K562 (cell line): ENCODE results near the gene LRP1. TPM values are rescaled to one million over a fixed set of nuclear protein-coding genes. Genes with fewer than 3 reads are reported as not detected.

ENCODE experiments used
- DDX20 ChIP-seq: fragments of 450-650 bp; IDR thresholded peaks from 2 replicates; pipeline ENCODE4 v1.6.1; 2016; ENCODE audit warnings: missing genetic modification characterization, low read depth, mild to moderate bottlenecking, missing compliant biosample characterization, moderate library complexity
- ELF1 ChIP-seq: fragments of 200-800 bp; sonication (Bioruptor generic); IDR thresholded peaks from 2 replicates; pipeline ENCODE4 v1.6.1; 2016; ENCODE audit warnings: missing genetic modification characterization, missing compliant biosample characterization
- GABPB2 ChIP-seq: fragments of 250-450 bp; sonication (Bioruptor Pico); conservative IDR thresholded peaks from 2 replicates; pipeline ENCODE4 v1.5.1; 2021; ENCODE audit warnings: mild to moderate bottlenecking
- HNRNPUL1 ChIP-seq: fragments of 200-400 bp; formaldehyde crosslinking; IDR thresholded peaks from 2 replicates; pipeline ENCODE4 v1.6.1; 2017; ENCODE audit warnings: low read length
- KAT7 ChIP-seq: sonication (generic); formaldehyde crosslinking; IDR thresholded peaks from 2 replicates; pipeline ENCODE4 v1.8.0; 2022; ENCODE audit warnings: missing genetic modification reagents, mild to moderate bottlenecking, borderline replicate concordance
- MAFK ChIP-seq: IDR thresholded peaks from 2 replicates; pipeline ENCODE4 v1.6.1; 2011; ENCODE audit warnings: low read length, improper control_type of control experiment
- MCM2 ChIP-seq: fragments of 450-650 bp; IDR thresholded peaks from 2 replicates; pipeline ENCODE4 v1.6.1; 2017; ENCODE audit warnings: low read depth, mild to moderate bottlenecking
- U2AF1 ChIP-seq: fragments of 200-400 bp; formaldehyde crosslinking; optimal IDR thresholded peaks from 2 replicates; pipeline ENCODE3; 2017; ENCODE audit warnings: mild to moderate bottlenecking, low read depth, low read length, moderate library complexity
- ZBTB17 ChIP-seq: fragments of 450-650 bp; formaldehyde crosslinking; IDR thresholded peaks from 2 replicates; pipeline ENCODE4 v1.4.0; 2020; ENCODE audit warnings: mild to moderate bottlenecking
- ZNF551 ChIP-seq: fragments of 250-450 bp; sonication (Bioruptor Pico); IDR thresholded peaks from 2 replicates; pipeline ENCODE4 v1.5.0; 2021; ENCODE audit warnings: mild to moderate bottlenecking, moderate library complexity
- polyA plus RNA-seq, 8 experiments: library from polyadenylated mRNA; depleted of rRNA in 4 of 8; stranded (reverse) in 5 of 8; unstranded in 3 of 8; fragments of >200 nt; fragmentation: Nextera tagmentation in 2 of 8; fragmentation: Illumina TruSeq in 1 of 8; extraction: Ambion mirVana in 2 of 8; extraction: Trizol in 1 of 8; gene quantifications; 2 replicates each; pipeline versions ENCODE4 v1.2.1 to v1.2.3, GENCODE V29; 2011 to 2014; ENCODE audit warnings: inconsistent platforms in 1 of 8, missing spikeins in 1 of 8
- total RNA-seq, 7 experiments: library from RNA; depleted of rRNA in 6 of 7; stranded (reverse); fragments of >200 nt in 6 of 7; fragmentation: Illumina TruSeq in 2 of 7; extraction: Trizol in 2 of 7; gene quantifications; 2 replicates each; pipeline versions ENCODE4 v1.2.1 to v1.2.3, GENCODE V29; 2011 to 2021; ENCODE audit warnings: low replicate concordance in 1 of 7
- TF ChIP-seq, protein P1 (sequence below): fragments of 450-650 bp; formaldehyde crosslinking; IDR thresholded peaks from 2 replicates; pipeline ENCODE4 v1.4.0; 2022; ENCODE audit warnings: missing genetic modification characterization
- TF ChIP-seq, protein P2 (sequence below): sonication (generic); formaldehyde crosslinking; IDR thresholded peaks from 2 replicates; pipeline ENCODE4 v1.8.0; 2022; ENCODE audit warnings: missing genetic modification reagents, mild to moderate bottlenecking, moderate library complexity, borderline replicate concordance
- TF ChIP-seq, protein P3 (sequence below): fragments of 450-650 bp; IDR thresholded peaks from 2 replicates; pipeline ENCODE4 v1.6.1; 2016; ENCODE audit warnings: antibody characterized with exemption
- TF ChIP-seq, protein P4 (sequence below): fragments of 250-450 bp; sonication (Bioruptor Pico); IDR thresholded peaks from 2 replicates; pipeline ENCODE4 v1.4.0; 2020; ENCODE audit warnings: mild to moderate bottlenecking, moderate library complexity
- TF ChIP-seq, protein P5 (sequence below): fragments of 250-450 bp; sonication (Bioruptor Pico); IDR thresholded peaks from 2 replicates; pipeline ENCODE4 v1.5.0; 2021; ENCODE audit warnings: mild to moderate bottlenecking, borderline replicate concordance
- TF ChIP-seq, protein P6 (sequence below): sonication (generic); IDR thresholded peaks from 2 replicates; pipeline ENCODE4 v1.6.1; 2016

LRP1 gene
- total and polyA plus RNA-seq, 9 of the 15 experiments (the other 6 are each of a cell fraction or from before 2014, with no cell fraction given) = 0.04 to 0.64 (median 0.19) TPM; not detected in 2

DNA sequence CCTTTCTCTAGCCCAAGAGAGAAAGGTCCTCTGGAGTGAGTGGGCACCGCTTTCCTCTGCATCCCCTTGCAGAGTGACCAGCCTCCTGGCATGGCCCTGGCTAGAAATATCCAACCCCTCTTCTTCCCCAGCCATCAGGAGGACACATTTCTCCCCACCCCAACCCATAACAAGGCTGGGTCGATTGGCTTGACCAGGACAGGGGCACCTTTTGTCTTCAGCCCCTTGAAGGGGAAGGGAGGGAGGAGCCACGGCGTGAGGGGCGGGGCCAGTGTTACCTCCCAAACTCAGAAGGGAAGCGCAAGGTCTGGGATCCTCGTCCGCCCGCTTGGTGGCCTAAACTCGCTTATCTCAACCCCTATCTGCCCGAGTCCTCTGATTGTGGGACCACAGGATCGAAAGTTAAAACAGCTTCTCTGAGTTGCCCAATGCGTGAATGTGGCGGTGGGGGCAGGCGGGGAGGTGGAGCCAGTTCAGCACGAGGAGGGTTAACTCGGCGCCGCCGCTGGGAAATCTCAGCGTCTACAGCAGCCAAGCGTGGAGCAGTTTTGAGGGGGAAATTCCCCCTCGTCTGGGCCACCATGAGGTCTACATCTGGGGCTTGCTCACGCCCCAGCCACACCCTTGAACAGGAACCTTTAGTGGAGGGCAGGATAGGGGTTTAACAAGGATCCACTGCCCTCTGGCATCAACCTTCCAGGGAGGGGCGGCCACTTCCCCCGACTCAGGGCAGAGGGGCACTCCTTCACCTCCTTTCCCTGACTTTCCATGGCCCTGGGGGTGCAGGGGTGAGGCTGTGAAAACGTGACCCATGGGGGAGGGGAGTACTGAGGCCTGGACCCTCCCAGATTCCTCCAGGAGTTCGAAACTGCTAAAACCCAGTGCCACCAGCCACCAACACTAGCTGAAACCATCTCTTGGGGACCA is 17.9 kb upstream of the LRP1 start (continued):
- TF ChIP-seq ZNF551 = no peak
- TF ChIP-seq ELF1 (tag) = no peak
- TF ChIP-seq, protein P1, sequence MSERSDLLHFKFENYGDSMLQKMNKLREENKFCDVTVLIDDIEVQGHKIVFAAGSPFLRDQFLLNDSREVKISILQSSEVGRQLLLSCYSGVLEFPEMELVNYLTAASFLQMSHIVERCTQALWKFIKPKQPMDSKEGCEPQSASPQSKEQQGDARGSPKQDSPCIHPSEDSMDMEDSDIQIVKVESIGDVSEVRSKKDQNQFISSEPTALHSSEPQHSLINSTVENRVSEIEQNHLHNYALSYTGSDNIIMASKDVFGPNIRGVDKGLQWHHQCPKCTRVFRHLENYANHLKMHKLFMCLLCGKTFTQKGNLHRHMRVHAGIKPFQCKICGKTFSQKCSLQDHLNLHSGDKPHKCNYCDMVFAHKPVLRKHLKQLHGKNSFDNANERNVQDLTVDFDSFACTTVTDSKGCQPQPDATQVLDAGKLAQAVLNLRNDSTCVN (CRISPR knock-in tag) = no peak
- TF ChIP-seq U2AF1 = no peak
- TF ChIP-seq, protein P2, sequence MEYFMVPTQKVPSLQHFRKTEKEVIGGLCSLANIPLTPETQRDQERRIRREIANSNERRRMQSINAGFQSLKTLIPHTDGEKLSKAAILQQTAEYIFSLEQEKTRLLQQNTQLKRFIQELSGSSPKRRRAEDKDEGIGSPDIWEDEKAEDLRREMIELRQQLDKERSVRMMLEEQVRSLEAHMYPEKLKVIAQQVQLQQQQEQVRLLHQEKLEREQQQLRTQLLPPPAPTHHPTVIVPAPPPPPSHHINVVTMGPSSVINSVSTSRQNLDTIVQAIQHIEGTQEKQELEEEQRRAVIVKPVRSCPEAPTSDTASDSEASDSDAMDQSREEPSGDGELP = 0 out of 2 replicates have a peak, but pooled peaks have one; percentile 26
- TF ChIP-seq KAT7 (CRISPR knock-in tag) = no peak
- TF ChIP-seq MAFK = no peak
- TF ChIP-seq, protein P3, sequence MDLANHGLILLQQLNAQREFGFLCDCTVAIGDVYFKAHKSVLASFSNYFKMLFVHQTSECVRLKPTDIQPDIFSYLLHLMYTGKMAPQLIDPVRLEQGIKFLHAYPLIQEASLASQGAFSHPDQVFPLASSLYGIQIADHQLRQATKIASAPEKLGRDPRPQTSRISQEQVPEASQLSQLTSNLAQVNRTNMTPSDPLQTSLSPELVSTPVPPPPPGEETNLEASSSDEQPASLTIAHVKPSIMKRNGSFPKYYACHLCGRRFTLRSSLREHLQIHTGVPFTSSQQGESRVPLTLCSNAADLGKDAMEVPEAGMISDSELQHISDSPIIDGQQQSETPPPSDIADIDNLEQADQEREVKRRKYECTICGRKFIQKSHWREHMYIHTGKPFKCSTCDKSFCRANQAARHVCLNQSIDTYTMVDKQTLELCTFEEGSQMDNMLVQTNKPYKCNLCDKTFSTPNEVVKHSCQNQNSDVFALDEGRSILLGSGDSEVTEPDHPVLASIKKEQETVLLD = no peak
- TF ChIP-seq, protein P4, sequence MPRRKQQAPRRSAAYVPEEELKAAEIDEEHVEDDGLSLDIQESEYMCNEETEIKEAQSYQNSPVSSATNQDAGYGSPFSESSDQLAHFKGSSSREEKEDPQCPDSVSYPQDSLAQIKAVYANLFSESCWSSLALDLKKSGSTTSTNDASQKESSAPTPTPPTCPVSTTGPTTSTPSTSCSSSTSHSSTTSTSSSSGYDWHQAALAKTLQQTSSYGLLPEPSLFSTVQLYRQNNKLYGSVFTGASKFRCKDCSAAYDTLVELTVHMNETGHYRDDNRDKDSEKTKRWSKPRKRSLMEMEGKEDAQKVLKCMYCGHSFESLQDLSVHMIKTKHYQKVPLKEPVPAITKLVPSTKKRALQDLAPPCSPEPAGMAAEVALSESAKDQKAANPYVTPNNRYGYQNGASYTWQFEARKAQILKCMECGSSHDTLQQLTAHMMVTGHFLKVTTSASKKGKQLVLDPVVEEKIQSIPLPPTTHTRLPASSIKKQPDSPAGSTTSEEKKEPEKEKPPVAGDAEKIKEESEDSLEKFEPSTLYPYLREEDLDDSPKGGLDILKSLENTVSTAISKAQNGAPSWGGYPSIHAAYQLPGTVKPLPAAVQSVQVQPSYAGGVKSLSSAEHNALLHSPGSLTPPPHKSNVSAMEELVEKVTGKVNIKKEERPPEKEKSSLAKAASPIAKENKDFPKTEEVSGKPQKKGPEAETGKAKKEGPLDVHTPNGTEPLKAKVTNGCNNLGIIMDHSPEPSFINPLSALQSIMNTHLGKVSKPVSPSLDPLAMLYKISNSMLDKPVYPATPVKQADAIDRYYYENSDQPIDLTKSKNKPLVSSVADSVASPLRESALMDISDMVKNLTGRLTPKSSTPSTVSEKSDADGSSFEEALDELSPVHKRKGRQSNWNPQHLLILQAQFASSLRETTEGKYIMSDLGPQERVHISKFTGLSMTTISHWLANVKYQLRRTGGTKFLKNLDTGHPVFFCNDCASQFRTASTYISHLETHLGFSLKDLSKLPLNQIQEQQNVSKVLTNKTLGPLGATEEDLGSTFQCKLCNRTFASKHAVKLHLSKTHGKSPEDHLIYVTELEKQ (CRISPR knock-in tag) = no peak
- TF ChIP-seq GABPB2 = no peak
- no peak for TF ChIP-seq HNRNPUL1
- no peak for TF ChIP-seq MCM2
- TF ChIP-seq ZBTB17 (CRISPR knock-in tag) = no peak; the same call in 1 of the 2 replicates
- TF ChIP-seq, protein P5, sequence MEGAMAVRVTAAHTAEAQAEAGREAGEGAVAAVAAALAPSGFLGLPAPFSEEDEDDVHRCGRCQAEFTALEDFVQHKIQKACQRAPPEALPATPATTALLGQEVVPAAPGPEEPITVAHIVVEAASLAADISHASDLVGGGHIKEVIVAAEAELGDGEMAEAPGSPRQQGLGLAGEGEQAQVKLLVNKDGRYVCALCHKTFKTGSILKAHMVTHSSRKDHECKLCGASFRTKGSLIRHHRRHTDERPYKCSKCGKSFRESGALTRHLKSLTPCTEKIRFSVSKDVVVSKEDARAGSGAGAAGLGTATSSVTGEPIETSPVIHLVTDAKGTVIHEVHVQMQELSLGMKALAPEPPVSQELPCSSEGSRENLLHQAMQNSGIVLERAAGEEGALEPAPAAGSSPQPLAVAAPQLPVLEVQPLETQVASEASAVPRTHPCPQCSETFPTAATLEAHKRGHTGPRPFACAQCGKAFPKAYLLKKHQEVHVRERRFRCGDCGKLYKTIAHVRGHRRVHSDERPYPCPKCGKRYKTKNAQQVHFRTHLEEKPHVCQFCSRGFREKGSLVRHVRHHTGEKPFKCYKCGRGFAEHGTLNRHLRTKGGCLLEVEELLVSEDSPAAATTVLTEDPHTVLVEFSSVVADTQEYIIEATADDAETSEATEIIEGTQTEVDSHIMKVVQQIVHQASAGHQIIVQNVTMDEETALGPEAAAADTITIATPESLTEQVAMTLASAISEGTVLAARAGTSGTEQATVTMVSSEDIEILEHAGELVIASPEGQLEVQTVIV (CRISPR knock-in tag) = no peak
- TF ChIP-seq, protein P6, sequence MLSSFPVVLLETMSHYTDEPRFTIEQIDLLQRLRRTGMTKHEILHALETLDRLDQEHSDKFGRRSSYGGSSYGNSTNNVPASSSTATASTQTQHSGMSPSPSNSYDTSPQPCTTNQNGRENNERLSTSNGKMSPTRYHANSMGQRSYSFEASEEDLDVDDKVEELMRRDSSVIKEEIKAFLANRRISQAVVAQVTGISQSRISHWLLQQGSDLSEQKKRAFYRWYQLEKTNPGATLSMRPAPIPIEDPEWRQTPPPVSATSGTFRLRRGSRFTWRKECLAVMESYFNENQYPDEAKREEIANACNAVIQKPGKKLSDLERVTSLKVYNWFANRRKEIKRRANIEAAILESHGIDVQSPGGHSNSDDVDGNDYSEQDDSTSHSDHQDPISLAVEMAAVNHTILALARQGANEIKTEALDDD = 0 out of 2 replicates have a peak, but pooled peaks have one; percentile 36
- TF ChIP-seq DDX20 (tag) = no peak
